PC-3 (cell line): ENCODE measurements around the gene ITLN2.

Experiments
- CTCF ChIP-seq: fragments of 300-600 bp; sonication (generic); conservative IDR thresholded peaks from 2 replicates; pipeline ENCODE4 v1.5.1; 2017; ENCODE audit warnings: antibody characterized with exemption, low read depth, mild to moderate bottlenecking, low read length
- EZH2 ChIP-seq: fragments of 300-600 bp; sonication (generic); IDR thresholded peaks from one replicate; pipeline ENCODE4 v1.6.1; 2017; ENCODE audit warnings: antibody characterized with exemption, mild to moderate bottlenecking, low read length; ENCODE audit not compliant: unreplicated experiment

GRCh38 chr1:160973491-160973890 lies 18.9 kb upstream of the ITLN2 start:
- TF ChIP-seq CTCF (no peak), EZH2 (no peak)
